Amygdala (tissue), 56 donors: ENCODE results near the gene MYO6.

ENCODE experiments used
- DNase-seq, 56 donors: peaks; one replicate each; lab custom pipeline; 2025; lab: John Stamatoyannopoulos, UW

MYO6 gene

GRCh38 chr6:75818098-75818855, 69.2 kb downstream of the MYO6 start:
- DNase-seq = no peak

DNA sequence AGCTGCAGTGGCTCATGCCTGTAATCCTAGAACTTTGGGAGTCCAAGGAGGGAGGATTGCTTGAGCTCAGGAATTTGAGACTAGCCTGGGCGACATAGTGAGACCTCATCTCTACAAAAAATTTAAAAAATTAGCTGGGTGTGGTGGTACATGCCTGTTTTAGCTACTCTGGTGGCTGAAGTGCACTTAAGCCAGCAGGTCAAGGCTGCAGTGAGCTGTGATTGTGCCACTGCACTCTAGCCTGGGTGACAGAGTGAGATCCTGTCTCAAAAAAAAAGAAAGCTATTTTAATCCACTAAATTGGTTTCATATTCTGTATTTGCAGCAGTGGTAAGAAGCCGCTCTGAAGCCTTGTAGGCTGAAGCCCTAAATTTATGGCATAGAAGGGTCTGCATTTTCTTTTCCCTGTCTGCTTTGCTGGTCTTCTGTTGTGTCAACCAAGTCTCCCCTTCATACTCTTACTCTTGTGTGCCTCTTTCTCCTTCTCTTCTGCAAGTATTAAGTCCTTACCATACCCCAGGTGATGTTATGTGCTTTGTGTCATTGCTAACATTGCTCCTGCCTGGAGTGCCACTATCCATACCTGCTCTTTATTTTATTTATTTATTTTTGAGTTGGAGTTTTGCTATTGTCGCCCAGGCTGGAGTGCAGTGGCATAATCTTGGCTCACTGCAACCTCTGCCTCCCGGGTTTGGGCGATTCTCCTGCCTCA, 70.9 kb downstream of the MYO6 start:
- DNase-seq = no peak

DNA sequence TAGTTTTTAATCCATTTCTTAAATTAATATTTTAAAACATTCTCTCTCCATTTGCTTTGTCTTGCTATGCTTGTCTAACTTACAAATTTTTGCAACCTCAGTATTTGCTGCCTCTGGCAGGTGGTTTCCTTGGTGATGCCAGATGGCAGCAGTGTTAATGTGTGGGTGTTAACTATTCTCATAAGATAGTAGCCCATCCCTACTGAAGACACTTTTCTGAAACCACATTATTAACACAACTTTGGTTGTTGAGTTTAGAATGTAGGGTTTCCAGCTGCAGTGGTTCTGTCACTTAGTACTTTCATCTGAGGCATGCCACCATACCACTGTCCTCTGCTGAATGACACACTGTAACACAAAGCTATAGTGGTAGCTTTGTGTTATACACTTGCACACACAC, 75.1 kb downstream of the MYO6 start:
- peak in 7 of 56 donors; percentile 2 to 47 (median 22) for DNase-seq

DNA sequence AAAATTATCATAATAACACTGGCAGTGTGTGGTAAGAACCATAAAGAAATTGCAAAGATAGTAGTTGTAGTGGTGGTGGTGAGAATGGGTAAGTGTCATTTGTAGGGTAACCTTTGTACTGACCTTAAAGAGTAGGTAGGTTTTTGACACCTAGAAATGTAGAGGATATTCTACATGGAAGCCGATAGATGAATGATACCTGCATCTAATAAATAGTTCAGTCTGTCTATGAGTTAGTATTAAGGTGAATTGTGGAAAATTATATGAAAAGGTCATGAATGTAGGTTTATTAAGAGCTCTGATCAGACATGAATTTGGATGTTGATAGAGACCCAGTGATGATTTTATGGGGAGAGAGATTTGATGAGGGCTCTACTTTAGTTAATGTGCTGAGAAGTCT, 78.1 kb downstream of the MYO6 start:
- DNase-seq = no peak

- no peak for DNase-seq
These were observed 82.2 kb downstream of the MYO6 start for GRCh38 chr6:75830959-75831885.

- DNase-seq = no peak
These were observed 85.4 kb downstream of the MYO6 start for GRCh38 chr6:75834447-75834846.

DNA sequence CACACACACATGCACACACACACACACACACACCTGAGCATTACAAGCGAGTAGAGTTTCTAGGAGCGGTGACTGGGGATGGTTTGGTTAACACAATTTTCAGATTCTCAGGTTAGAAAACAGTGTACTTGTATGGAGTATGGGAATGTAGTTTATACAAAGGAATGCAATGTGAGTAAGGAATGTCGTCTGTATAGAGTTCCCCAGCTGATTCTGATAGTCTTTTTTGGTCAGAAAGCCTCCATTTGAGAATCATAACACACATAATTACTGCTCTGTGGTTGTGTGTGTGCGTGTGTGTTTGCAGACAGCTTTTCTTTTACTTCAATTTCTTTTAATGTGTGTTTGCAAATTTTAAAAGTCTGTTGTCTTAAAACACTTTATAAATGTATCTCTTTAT, 93.2 kb downstream of the MYO6 start:
- no peak for DNase-seq

GRCh38 chr6:75842732-75843131, 93.7 kb downstream of the MYO6 start:
- no peak for DNase-seq

- no peak for DNase-seq
These were observed 94.4 kb downstream of the MYO6 start for GRCh38 chr6:75843396-75843795.

GRCh38 chr6:75848274-75848673, 99.2 kb downstream of the MYO6 start:
- DNase-seq = no peak

GRCh38 chr6:75849329-75850025, 100.4 kb downstream of the MYO6 start:
- DNase-seq = no peak

GRCh38 chr6:75850026-75850833, 101.2 kb downstream of the MYO6 start:
- DNase-seq = no peak

DNA sequence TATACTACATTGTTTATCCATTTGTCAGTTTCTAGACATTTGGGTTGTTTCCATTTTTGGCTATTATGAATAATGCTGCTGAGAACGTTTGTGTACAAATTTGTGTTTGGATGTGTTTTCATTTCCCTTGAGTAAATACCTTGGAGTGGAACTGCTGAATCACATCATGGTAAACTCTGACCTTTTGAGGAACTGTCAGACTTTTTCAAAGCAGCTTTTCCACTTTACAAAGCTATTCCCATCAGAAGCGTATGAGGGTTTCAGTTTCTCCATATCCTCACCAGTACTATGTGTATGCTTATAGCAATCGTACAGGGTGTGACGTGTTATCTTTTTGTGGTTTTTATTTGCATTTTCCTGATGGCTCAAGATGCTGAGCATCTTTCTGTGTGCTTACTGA, 103.7 kb downstream of the MYO6 start:
- no peak for DNase-seq

- no peak for DNase-seq
These were observed 104.8 kb downstream of the MYO6 start for GRCh38 chr6:75853806-75854205.

DNA sequence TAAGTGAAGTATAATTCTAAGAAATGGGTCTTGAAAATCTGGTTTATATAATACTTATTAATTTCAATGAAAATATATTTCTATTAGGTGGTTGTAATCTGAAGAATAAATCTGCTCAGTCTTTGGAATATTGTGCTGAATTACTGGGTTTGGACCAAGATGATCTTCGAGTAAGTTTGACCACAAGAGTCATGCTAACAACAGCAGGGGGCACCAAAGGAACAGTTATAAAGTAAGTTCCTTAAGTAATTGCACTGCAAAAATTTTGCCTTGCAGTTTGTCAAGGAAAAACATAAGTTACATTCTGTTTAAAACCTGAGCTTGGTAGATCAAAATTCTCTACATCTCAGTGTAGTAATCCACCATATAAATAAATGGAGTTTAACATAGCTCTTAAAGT, 106.0 kb downstream of the MYO6 start:
- DNase-seq = peak in 9 of 56 donors; percentile 2 to 66 (median 6)

DNA sequence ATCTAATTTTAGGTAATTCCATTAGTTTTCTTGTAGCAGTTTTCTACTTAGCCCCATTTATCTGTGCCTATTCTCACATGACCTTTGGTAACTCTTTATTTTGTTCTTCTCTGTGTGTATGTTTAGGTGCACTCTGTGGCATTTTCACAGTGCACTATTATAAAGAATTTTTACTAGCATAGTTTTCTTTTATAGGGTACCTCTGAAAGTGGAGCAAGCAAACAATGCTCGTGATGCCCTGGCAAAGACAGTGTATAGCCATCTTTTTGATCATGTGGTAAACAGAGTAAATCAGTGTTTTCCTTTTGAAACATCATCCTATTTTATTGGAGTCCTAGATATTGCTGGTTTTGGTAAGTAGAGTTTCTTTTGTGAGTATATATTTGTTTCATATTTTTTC, 107.9 kb downstream of the MYO6 start:
- DNase-seq = no peak

- DNase-seq = no peak
These were observed 114.0 kb downstream of the MYO6 start for GRCh38 chr6:75863001-75863400.

DNA sequence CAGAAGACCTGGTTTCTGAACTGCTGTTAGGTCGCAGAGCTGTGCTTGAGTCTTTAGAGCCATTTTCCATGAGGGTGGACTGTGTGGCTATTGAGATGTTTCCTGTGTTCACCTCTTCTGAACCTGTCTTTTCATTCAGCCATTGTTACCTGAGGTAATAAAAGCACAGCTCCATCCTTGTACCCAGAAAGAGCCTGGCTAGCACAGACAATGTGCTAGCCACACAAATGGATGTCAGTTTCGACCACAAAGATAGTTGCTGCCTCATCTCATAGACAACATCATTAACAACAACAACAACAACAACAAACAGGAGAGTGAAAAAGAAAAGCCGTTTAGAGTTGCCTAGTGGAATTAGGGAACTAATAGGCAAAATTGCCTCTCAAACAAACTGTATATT, 114.7 kb downstream of the MYO6 start:
- no peak for DNase-seq

- no peak for DNase-seq
These were observed 115.4 kb downstream of the MYO6 start for GRCh38 chr6:75864446-75864845.

GRCh38 chr6:75870389-75870788, 121.3 kb downstream of the MYO6 start:
- no peak for DNase-seq
